ENCODE measurements around the gene POLR3GL. TPM values are rescaled to one million over a fixed set of nuclear protein-coding genes. Genes with fewer than 3 reads are reported as not detected.

POLR3GL gene
- polyA plus RNA-seq, 1 donor (not counting 4 experiments of a cell fraction or from before 2014, with no cell fraction given) = 14.0 TPM

DNA sequence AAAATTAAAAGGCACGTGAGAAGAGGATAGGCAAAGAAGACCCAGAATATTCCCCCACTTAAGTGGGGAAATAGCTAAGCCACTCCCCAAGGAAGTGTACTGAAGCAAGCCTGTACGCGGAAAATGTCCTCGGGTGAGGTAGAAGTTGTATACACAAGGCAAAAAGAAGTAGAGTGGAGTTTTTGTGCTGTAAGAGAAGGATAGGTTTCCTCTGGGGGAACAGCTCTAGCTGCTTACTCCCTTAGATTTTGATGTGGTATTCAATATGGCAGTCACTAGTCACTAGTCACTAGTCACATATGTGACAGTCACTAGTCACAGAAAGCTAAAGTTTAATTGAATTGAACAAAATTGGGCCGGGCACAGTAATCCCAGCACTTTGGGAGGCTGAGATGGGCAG lies 24.3 kb downstream of the POLR3GL start:
- Histone ChIP-seq H3K4me2 (ENCODE audit: control insufficient read depth, extremely low read depth, insufficient read depth, low read depth, low read length) (no peak overlapping the region), H2AFZ (ENCODE audit: control insufficient read depth, low read length) (no peak overlapping the region), H3K79me2 (ENCODE audit: control insufficient read depth, insufficient read depth, low read length) (no peaks in the 10 kb centered on the region), H3K9me3 (ENCODE audit: control insufficient read depth, low read depth, low read length) (no peaks in the 10 kb centered on the region), H3K36me3 (ENCODE audit: control insufficient read depth in 2 of 2, extremely low read depth in 1 of 2, insufficient read depth in 2 of 2, low read length in 2 of 2) (peaks cover 2 to 8% of the 10 kb centered on the region in 2 experiments), H3K4me1 (ENCODE audit: control insufficient read depth, extremely low read depth, insufficient read depth, low read length) (peaks cover 27% of the 10 kb centered on the region), H3K9me1 (ENCODE audit: control insufficient read depth, extremely low read depth, insufficient read depth, low read length) (no peaks in the 10 kb centered on the region), H3K27ac (ENCODE audit: control insufficient read depth, insufficient read depth, low read length) (no peak overlapping the region), H4K20me1 (ENCODE audit: control insufficient read depth, extremely low read depth, insufficient read depth, low read length) (no peaks in the 10 kb centered on the region), H3K9ac (ENCODE audit: control insufficient read depth, extremely low read depth, insufficient read depth, low read length) (no peak overlapping the region), H3K27me3 (ENCODE audit: control insufficient read depth, extremely low read depth, insufficient read depth, low read length) (no peaks in the 10 kb centered on the region), H3K4me3 (ENCODE audit: control insufficient read depth in 2 of 3, extremely low read depth in 1 of 3, insufficient read depth in 2 of 3, low read depth in 1 of 3, low read length in 3 of 3) (no peak overlapping the region)
- TF ChIP-seq EZH2 (IDR thresholded peaks at IDR 0.05; ENCODE audit: low read length) = no peak
- TF ChIP-seq CTCF (optimal IDR thresholded peaks at IDR 0.05 in 1 of 3, IDR thresholded peaks at IDR 0.05 in 1 of 3, conservative IDR thresholded peaks at IDR 0.05 in 1 of 3; ENCODE audit: extremely low read depth in 1 of 3, insufficient read depth in 2 of 3, low read length in 3 of 3) = no peak
- DNase-seq (ENCODE audit: low read depth, low spot score) = no peak
- dilution Hi-C loops (cut with MboI; ENCODE audit: extremely low pct_ligation_motif_present, low sequenced_read_pairs) = no loop called here
- FAIRE-seq = no peak

GRCh38 chr1:145990249-145990855 lies 25.9 kb downstream of the POLR3GL start:
- Histone ChIP-seq H3K9me1 (ENCODE audit: control insufficient read depth, extremely low read depth, insufficient read depth, low read length) (no peaks in the 10 kb centered on the region), H3K4me2 (ENCODE audit: control insufficient read depth, extremely low read depth, insufficient read depth, low read depth, low read length) (no peak overlapping the region), H3K9ac (ENCODE audit: control insufficient read depth, extremely low read depth, insufficient read depth, low read length) (no peak overlapping the region), H3K27me3 (ENCODE audit: control insufficient read depth, extremely low read depth, insufficient read depth, low read length) (no peaks in the 10 kb centered on the region), H4K20me1 (ENCODE audit: control insufficient read depth, extremely low read depth, insufficient read depth, low read length) (no peaks in the 10 kb centered on the region), H3K9me3 (ENCODE audit: control insufficient read depth, low read depth, low read length) (no peaks in the 10 kb centered on the region), H3K79me2 (ENCODE audit: control insufficient read depth, insufficient read depth, low read length) (peaks cover 2% of the 10 kb centered on the region), H3K27ac (ENCODE audit: control insufficient read depth, insufficient read depth, low read length) (no peak overlapping the region), H3K36me3 (ENCODE audit: control insufficient read depth in 2 of 2, extremely low read depth in 1 of 2, insufficient read depth in 2 of 2, low read length in 2 of 2) (peaks cover 13 to 18% of the 10 kb centered on the region in 2 experiments), H2AFZ (ENCODE audit: control insufficient read depth, low read length) (no peak overlapping the region), H3K4me1 (ENCODE audit: control insufficient read depth, extremely low read depth, insufficient read depth, low read length) (peaks cover 28% of the 10 kb centered on the region), H3K4me3 (ENCODE audit: control insufficient read depth in 2 of 3, extremely low read depth in 1 of 3, insufficient read depth in 2 of 3, low read depth in 1 of 3, low read length in 3 of 3) (no peak overlapping the region)
- FAIRE-seq (no peak), DNase-seq (ENCODE audit: low read depth, low spot score) (no peak)
- dilution Hi-C loops (cut with MboI; ENCODE audit: extremely low pct_ligation_motif_present, low sequenced_read_pairs) = no loop called here
- TF ChIP-seq CTCF (optimal IDR thresholded peaks at IDR 0.05 in 1 of 3, IDR thresholded peaks at IDR 0.05 in 1 of 3, conservative IDR thresholded peaks at IDR 0.05 in 1 of 3; ENCODE audit: extremely low read depth in 1 of 3, insufficient read depth in 2 of 3, low read length in 3 of 3) = no peak
- TF ChIP-seq EZH2 (IDR thresholded peaks at IDR 0.05; ENCODE audit: low read length) = no peak
